Measurements from ENCODE around the gene RAB7B.

Gene RAB7B

GRCh38 chr1:205976708-205977401, 26.3 kb downstream of the RAB7B start:
- H3K27ac ChIP-seq = peak overlapping the region; percentile 26
- peak overlapping the region; percentile 11 for H2AFZ ChIP-seq
- H3K4me3 ChIP-seq (ENCODE audit: low read depth, low read length) = no peak overlapping the region
- no peak overlapping the region for H3K9ac ChIP-seq
- no peaks in the 10 kb centered on the region for H3K36me3 ChIP-seq (ENCODE audit: control insufficient read depth, insufficient read depth, low read length)
- H3K9me3 ChIP-seq (ENCODE audit: control insufficient read depth, low read length) = no peaks in the 10 kb centered on the region
- H3K79me2 ChIP-seq = no peaks in the 10 kb centered on the region
- no peak for TF ChIP-seq CTCF (IDR thresholded peaks at IDR 0.05)
- H3K27me3 ChIP-seq (ENCODE audit: control insufficient read depth, insufficient read depth, low read length) = no peaks in the 10 kb centered on the region
- H3K4me2 ChIP-seq (ENCODE audit: low read length) = no peak overlapping the region
- H3K4me1 ChIP-seq = peaks cover 3% of the 10 kb centered on the region

- no peaks in the 10 kb centered on the region for H3K9me3 ChIP-seq (ENCODE audit: control insufficient read depth, low read length)
- no peaks in the 10 kb centered on the region for H3K36me3 ChIP-seq (ENCODE audit: control insufficient read depth, insufficient read depth, low read length)
- no peak overlapping the region for H3K4me2 ChIP-seq (ENCODE audit: low read length)
- H3K79me2 ChIP-seq = no peaks in the 10 kb centered on the region
- H3K4me3 ChIP-seq (ENCODE audit: low read depth, low read length) = no peak overlapping the region
- H3K27me3 ChIP-seq (ENCODE audit: control insufficient read depth, insufficient read depth, low read length) = no peaks in the 10 kb centered on the region
- H3K4me1 ChIP-seq = peaks cover 3% of the 10 kb centered on the region
- H2AFZ ChIP-seq = no peak overlapping the region
- H3K9ac ChIP-seq = no peak overlapping the region
- H3K27ac ChIP-seq = no peak overlapping the region
- no peak for TF ChIP-seq CTCF (IDR thresholded peaks at IDR 0.05)
Observed at GRCh38 chr1:205976036-205976435, 27.2 kb downstream of the RAB7B start.

GRCh38 chr1:205975387-205975998, 27.7 kb downstream of the RAB7B start:
- TF ChIP-seq CTCF (IDR thresholded peaks at IDR 0.05) = no peak
- Histone ChIP-seq H3K4me2 (ENCODE audit: low read length) (no peak overlapping the region), H2AFZ (no peak overlapping the region), H3K4me1 (peaks cover 8% of the 10 kb centered on the region), H3K9ac (no peak overlapping the region), H3K9me3 (ENCODE audit: control insufficient read depth, low read length) (no peaks in the 10 kb centered on the region), H3K79me2 (no peaks in the 10 kb centered on the region), H3K27ac (no peak overlapping the region), H3K36me3 (ENCODE audit: control insufficient read depth, insufficient read depth, low read length) (no peaks in the 10 kb centered on the region), H3K27me3 (ENCODE audit: control insufficient read depth, insufficient read depth, low read length) (no peaks in the 10 kb centered on the region), H3K4me3 (ENCODE audit: low read depth, low read length) (no peak overlapping the region)

- Histone ChIP-seq H3K4me2 (ENCODE audit: low read length) (no peak overlapping the region), H3K4me3 (ENCODE audit: low read depth, low read length) (no peak overlapping the region), H3K9ac (no peak overlapping the region), H3K27me3 (ENCODE audit: control insufficient read depth, insufficient read depth, low read length) (no peaks in the 10 kb centered on the region), H3K79me2 (no peaks in the 10 kb centered on the region), H2AFZ (no peak overlapping the region), H3K27ac (no peak overlapping the region), H3K36me3 (ENCODE audit: control insufficient read depth, insufficient read depth, low read length) (no peaks in the 10 kb centered on the region), H3K9me3 (ENCODE audit: control insufficient read depth, low read length) (no peaks in the 10 kb centered on the region), H3K4me1 (peaks cover 11% of the 10 kb centered on the region)
- TF ChIP-seq CTCF (IDR thresholded peaks at IDR 0.05) = no peak
Observed at GRCh38 chr1:205974712-205975111, 28.5 kb downstream of the RAB7B start.
